Stomach (tissue), 4 donors: ENCODE data around the gene GSTCD.

Source experiments
- CTCF ChIP-seq, 7 experiments: fragments of 450-650 bp in 4 of 7; fragments of 200-600 bp in 3 of 7; sonication (generic) in 3 of 7; IDR thresholded peaks; one replicate each; pipeline ENCODE4 v1.5.1; 2016 to 2019; ENCODE audit warnings: antibody characterized with exemption in 7 of 7, control low read depth in 2 of 7, mild to moderate bottlenecking in 1 of 7
- EP300 ChIP-seq: sonication (generic); formaldehyde crosslinking; IDR thresholded peaks from one replicate; pipeline ENCODE4 v1.6.1; 2017; ENCODE audit warnings: antibody characterized with exemption
- POLR2A ChIP-seq, 4 donors: fragments of 450-650 bp; IDR thresholded peaks; one replicate each; pipeline ENCODE4 v1.6.1; 2016; ENCODE audit warnings: antibody characterized with exemption in 4 of 4, control low read depth in 2 of 4, mild to moderate bottlenecking in 1 of 4, moderate library complexity in 1 of 4
- POLR2AphosphoS5 ChIP-seq, 3 donors: sonication (generic); formaldehyde crosslinking; IDR thresholded peaks; one replicate each; pipeline ENCODE4 v1.6.1; 2016; ENCODE audit warnings: antibody characterized with exemption in 3 of 3

- TF ChIP-seq CTCF (IDR thresholded peaks at IDR 0.05) (no peak), POLR2A (IDR thresholded peaks at IDR 0.05) (no peak), EP300 (no peak), POLR2AphosphoS5 (IDR thresholded peaks at IDR 0.05) (no peak)
These were observed 178.9 kb downstream of the GSTCD start for GRCh38 chr4:105887508-105887907.
